GM21390 (cell line): ENCODE measurements around the gene FBXO7.

ENCODE experiments used
- ATAC-seq: cut with Tn5 transposase; IDR thresholded peaks from one replicate; pipeline ENCODE4 v1.9.1; 2021; ENCODE audit not compliant: unreplicated experiment

FBXO7 gene

DNA sequence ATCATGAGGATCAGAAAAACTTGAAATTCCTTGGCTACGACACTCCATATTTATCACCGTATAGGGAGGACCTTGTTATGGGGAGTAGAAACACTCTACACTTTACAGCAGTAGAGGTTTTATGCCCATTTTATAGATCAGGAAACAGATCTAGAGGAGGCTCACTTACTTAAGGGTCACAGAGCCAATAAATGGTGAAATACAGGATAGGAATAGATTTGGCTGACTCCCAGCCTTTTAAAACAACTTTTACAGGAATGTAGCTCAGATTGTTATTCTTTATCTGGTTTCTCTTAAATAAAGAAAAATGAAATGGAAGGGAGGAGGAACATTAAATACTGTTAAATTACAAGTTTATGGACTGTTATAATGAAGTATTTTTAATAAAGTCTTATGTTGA is 14.8 kb downstream of the FBXO7 start:
- ATAC-seq: no peak

DNA sequence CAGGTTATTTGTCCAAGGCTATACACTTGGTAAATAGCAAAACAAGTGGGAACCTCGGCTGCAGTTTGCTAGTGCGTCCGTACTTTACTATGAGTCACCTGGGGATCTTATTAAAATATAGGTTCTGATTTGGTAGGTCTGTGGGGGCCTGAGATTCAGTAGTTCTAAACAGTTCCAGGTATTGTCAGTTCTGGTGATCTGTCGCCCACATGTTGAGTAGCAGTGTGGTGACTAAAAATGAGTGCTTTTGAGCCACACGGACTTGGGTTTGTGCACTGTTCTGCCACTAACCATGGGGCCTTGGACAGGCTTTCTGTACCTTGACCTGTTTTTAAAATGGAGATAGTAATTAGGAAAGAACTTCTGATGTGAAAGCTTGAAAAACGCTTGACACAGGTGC is 15.7 kb downstream of the FBXO7 start:
- no peak for ATAC-seq

DNA sequence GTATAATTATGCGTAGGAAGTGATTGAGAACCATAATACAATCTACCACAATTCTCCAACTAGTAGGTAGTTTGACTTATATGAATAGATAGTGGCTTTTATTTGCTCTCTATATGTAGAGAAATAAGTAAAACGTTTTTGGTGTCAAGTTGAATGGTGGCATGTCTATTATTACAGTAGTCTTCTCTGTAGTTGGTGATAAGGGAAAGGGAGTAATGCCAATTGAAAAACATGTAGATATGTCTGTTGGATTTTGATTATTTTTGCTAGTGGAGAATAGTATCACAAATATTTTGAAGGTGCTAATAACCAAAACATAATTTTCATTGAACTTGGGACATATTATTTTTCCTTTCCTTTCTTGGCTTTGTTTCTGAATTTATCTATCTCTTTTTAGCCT is 17.5 kb downstream of the FBXO7 start:
- ATAC-seq: no peak

DNA sequence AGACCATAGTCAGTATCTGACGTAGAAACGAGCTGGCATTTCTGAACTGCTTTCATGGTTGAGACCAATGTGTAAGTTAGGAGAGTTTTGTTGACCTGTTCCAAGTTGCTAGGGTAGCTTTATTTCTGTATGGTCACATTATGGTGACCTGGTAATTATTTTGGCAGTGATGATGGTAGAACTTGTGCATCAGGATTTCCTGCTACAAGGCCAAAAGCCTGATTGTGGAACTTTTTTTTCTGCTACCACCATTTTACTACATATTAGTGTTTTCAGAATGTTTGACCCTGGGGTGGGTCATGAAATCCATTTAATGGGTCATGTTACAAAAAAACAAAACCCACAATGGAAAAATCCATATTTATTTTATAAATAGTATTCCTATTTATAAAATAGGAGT is 18.9 kb downstream of the FBXO7 start:
- no peak for ATAC-seq

DNA sequence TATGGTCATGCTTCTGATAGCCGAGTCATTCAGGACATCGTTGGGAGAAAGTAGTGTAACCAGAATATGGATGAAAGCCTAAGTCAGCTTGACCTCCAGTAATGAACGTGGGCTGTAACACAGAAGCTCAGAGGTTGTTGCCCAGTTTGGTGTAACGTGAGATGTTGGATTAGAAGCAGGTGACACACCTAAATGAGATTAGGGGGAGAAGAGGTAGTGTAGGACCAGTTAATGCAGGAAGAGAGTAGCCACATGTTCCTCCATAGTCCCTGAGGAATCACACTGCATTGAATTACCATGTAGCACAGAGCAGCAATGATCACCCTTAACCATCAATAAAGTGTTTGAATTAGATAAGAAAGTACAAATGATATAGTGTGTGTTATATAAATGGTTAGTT is 20.4 kb downstream of the FBXO7 start:
- no peak for ATAC-seq

DNA sequence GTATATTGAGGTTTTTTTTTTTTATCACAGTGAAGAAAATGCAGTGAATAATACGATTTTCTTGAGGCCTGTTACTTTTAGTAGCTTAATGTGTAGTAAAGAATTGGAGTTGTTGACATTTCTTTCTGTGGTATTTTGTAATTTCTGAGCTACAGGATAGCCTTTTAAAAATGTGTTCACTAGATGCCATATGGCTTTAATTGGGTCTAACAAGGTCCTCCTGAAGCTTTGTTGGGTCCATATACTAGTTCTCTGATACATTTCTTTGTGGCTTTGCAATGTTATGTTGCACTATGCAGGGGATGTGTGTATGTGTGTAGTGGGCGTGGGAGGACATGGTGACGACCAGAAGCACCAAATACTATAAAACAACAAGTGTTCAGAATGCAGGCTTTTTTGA is 25.1 kb downstream of the FBXO7 start:
- no peak for ATAC-seq

DNA sequence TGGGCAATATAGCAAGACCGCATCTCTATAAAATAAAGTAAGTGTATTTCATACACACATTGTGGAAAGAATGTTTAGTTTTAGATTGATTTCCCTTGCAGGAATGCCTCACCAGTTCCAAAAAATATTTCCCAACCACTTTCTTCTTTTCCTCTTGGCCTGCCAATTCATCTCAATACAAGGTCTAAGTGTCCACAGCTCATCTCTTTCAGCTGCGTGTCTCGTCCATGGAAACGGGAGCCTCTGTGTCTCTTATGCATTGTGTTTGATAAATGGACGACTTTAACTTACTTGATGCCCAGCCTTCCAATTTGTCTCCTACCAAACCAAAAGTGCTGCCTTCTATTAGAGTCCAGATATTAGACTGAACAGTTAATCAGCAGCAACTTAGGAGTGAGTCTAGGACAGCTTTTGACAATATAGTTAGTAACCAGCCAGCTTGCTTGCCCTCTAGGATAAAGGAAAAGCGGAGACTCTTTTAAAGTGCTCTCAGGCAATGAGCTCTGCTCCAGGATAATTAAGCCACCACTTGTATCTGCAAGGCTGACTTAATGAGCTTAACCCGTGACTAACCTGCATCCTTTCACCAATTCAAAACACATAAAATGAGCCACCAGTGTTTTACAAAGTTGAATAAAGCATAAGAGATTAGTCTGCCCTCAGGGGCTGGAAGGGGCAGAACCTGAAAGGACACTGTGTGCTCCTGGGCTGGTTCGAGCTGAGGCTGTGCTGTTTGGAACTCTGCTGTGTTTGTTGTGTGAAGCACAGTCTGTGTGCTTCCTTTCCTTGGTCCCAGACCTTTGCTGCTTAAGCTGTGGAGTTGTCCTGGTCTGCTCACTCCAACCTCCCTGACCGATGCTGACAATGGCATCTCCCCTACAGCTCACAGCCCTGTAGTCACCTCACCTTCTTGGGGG is 27.5 kb downstream of the FBXO7 start:
- ATAC-seq: no peak

DNA sequence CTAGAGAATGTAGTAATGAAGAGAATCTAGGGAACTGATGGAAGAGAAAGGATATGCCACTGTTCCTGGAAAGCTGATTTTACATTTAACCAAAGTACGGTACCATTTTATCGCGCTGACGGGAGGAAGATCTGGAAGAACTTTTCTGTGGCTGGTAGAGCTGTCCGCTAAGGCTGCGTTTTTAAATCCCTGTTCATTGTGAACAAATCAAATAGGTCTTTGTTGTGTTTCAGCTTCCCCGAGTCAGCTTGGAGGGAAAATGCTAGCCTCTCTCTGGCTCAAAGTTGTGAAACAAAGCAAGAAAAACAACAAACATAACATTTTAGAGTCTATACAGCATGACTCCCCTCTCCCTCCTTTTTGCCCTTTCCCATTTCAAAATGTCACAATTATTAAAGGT is 34.4 kb downstream of the FBXO7 start:
- no peak for ATAC-seq

DNA sequence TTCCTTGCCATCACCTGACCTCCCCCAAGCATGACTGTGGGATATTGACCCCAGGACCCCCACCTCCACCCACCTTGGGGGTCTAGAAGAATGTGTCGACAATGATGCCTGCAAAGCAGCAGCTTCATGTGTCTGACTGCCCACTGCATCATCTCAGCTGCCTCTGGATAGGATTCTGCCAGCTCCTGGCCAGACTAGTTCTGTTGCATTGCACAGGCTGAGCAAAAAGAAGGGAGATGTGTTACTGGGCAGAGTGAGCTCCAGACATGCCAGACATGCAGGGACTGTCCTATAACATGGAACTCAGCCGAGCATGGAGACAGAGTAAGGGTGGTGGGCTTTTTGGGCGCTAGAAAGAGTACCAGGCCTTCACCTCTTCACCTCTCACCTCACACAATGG is 36.7 kb downstream of the FBXO7 start:
- ATAC-seq: no peak

DNA sequence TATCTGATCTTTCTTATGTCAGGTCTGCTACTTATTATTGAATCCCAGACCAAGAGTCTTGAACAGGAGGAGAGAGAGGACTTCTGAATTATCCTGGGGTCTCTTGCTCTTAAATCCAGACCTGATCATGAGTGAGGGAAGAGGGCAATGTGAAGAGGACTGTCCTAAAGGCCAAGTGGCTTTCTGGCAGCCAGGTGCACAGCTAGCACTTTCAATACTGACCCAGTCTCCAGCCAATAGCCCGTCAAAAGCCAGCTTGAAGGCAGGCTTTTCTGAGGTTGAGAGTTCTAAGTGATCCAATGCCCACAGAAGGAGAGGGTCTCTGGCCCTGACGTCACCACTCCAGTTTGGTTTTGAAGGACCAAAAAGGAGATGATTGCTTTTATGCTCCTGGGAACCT is 37.2 kb downstream of the FBXO7 start:
- ATAC-seq: no peak

DNA sequence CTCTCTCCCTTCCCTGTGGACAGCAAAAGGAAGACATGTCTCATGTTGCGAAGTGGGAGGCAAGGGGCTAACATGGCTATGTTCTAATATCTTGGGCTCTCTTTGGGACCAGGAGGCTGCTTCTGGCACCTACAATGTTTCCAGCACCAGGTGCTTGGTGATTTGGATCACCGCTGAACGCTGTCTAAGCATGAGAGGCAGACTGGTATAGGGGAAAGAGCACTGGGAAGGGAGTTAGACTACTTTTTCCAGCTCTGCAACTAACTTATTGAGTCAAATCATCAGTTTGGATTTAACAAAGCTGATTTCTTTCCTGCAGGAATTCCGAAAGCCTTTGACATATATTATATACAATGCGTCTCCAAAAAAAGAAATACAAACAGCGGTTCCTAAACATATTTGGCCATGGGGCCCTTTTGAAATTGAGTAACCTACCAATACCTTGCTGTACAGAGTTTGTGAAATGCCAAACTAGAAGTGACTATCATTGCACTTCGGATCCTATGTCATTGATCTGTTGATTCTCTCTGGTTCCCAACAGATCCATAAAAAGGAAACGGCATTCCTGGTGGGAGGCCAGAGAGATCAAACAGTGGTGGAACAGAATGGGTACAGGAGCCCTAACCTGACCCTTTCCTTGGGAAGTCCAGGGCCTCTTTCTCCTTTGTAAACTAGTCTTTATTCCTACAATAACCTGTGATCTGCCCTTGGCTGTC is 37.8 kb downstream of the FBXO7 start:
- ATAC-seq: no peak

DNA sequence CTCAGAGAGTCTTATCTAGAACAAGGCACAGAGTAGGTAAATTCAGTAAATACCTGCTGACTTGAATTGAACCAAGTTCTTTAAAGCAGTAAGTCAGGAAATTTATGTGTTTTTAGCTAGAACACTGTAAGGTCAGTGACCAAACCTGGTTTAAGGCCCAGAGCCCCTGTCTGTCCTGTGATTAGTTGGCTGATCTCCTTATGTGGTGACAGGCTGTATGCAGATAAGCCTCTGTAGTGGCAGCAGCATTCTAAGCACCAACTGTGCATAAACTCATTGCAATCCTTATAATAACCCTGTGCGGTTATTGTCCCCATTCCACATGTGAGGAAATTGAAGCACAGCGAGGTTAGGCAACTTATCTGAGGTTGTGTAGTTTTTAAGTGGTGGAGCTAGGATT is 40.5 kb downstream of the FBXO7 start:
- ATAC-seq: no peak

DNA sequence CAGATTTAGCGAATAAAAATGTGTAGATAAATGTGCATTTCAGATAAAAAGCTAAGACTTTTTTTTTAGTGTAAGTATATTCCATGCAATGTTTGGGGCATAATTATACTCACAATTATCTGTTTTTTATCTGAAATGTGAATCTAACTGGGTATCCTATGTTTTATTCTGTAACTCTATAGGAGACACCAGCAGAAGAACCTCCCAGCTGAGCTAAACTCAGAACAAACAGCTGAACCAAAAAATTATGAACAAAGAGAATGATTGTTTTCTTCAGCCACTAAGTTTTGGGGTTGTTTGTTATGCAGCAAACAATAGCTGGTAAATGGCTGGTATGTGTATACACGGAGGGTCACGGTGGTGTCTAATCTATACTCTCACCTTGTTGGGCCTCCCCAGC is 42.9 kb downstream of the FBXO7 start:
- no peak for ATAC-seq

DNA sequence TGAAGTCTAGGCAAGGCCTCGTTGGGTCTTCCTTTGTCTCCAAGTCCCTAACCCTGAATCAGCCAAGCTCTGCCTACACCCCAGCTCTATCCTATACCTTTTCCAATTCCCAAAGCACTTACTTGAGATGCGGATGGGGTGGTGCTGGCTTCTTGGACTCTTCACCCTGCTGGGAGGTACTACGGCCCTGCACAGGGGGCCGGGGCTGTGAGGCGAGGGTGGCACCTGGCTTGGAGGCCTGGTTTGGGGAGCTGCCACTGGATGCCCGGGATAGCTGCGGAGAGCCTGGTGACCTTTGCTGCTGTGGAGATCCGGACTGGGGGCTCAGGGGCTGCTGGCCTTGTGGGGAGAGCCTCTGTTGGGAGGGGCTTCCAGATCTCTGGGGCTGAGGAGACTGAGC is 43.3 kb downstream of the FBXO7 start:
- no peak for ATAC-seq

DNA sequence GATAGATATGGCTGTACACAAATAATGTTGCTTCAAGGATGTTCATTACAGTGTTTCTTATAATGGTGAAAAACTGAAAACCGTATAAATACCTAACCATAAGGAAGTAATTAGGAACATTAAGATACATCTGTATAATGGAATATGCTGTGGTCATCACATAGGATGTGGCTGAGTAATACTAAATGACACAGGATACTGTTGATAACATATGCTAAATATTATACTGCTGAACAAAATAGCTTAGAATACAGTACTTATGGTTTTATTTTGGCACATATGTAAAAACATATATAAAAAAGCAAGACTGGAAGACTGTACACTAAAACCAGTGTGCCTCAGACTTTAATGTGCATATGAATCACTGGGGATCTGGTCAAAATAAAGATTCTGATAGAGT is 43.8 kb downstream of the FBXO7 start:
- ATAC-seq: no peak

DNA sequence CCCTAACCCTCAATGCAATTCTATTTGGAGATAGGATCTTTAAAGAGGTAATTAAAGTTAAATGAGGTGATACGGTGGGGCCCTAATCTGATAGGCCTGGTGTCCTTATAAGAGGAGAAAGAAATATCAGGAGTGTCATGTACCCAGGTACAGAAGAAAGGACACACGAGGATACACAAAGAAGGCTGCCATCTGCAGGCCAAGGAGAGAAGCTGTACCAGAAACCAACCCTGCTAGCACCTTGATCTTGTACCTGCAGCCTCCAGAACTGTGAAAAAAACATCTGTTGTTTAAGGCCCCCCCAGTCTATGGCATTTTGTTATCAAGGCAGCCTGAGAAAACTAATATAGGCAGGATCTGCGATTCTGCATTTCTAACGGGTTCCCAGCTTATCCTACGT is 44.2 kb downstream of the FBXO7 start:
- no peak for ATAC-seq

DNA sequence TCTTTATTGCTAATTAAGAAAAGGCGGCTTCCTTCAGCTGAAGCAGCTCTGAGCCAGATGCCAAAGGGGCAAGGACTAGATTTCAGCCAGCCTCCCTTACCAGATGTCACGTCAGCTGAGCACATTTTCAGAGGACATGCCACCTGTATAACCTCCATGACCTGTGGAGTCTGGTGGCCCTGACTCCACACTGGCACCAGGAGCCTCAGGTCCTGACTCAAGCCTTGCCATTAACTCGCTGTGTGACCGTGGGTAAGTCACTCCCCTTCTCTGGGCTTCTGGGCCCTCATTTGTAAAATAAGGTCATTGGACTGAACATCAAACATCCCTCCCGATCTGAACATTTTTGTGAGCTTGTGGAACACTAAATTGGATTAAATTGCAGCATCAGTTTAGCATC is 46.0 kb downstream of the FBXO7 start:
- no peak for ATAC-seq

DNA sequence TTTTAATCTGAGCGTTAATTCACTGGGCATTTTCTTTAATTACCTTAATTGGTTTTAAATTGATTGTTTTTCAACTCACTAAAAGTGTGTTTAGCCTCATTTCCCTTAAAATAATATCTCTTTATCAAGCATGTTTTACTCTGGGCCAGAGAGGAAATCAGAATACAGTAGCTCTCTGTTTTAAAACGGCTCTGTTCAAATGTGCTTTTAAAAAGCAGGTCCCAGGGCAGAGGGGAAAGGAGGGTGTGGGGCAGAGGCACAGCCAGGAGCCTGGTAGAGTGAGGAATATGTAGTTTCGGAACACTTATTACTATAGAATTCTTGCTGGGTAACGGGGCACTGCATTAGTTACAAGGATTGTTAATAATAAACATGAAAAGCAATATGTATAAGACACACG is 47.6 kb downstream of the FBXO7 start:
- no peak for ATAC-seq

DNA sequence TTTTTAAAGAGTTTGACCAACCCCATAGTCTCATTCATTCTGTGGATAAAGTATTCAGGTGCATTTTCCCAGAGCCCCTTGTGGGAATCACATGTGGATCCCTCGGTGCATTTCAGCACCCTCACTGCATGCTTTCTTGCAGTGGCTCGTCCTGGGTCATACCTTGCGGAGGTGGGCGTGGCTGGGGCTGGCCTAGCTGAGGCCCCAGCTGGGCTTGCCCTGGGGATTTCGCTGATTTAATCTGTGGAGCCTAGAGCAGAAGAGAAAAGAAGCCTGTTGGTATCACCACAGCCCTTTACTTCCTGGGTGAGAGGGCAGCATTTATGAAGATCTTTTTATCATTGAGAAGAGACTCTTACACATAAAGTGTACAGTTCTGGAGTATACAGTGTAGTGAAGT is 53.1 kb downstream of the FBXO7 start:
- no peak for ATAC-seq

DNA sequence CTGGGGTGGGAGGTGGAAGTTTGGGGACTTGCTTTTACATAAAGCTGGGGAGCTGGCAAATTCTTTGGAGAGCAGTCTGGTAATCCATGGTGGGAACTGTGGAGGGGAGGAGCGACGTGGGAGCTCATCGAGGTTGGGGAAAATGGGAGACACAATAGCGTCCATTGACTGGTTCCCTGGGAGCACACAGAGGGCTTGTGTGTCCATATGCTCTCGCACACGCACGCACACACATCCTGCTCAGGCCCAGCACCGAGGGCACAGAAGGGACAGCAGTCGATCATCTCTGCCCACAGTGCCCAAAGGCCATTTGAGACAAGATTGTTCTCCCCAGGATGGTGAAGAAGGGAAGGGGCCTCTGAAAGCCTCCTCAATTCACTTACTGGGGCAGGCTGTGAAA is 53.7 kb downstream of the FBXO7 start:
- no peak for ATAC-seq

DNA sequence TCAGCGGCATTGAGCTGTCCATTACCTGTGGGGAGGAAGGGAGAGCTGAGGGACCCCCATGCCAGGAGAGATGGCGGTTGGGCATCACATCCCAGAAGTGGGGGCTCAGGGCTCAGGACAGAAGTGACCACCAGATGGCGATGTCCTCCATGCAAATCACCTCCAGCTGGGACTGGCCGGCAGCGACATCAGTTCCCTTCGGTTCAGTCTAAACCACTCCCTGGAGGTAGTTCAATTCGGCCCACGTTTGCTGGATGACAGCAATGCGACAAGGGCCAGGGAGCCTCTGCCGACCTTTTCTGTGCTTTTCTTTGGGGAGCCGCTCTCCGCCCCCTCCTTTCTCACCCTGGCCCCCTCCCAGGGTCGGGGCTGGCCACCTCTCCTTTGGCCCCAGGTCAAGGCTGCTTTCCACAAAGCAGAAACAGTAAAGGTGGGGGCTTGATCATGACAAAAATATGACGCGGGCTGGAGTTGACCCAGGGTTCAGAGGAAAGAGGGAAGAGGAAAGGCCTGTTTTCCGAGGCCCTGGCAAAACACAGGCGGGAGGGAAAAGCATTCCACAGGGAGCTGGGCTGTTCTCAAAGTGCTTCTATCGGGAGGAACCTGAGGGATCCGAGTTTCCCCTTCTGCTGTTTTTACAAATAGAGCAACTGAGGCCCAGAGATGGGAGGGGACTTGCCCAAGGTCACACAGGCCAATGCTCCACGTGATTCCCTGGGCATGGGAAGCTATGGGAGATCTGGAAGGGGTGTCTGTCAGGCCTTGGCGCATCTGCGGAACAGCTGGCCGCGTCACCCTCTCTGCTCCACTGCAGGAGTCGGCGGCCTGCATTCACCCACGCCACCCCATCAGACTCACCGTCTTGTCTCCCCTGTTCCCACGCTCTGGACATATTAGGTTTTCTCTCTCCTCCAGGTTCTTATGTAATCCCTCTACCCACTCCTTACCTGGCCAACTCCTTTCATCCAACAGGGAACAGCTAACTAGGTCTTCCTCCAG is 54.7 kb downstream of the FBXO7 start:
- ATAC-seq: no peak
